HG02610 (cell line): ENCODE data around the gene SLC39A11.
"Not testable (repeated sequence)": the region's sequence is repeated elsewhere in the genome, so short reads cannot be mapped to it uniquely, and the experiment has no call there.

Experiments
- ATAC-seq: cut with Tn5 transposase; IDR thresholded peaks from one replicate; pipeline ENCODE4 v1.9.1; 2021; ENCODE audit warnings: mild to moderate bottlenecking, moderate library complexity; ENCODE audit not compliant: unreplicated experiment

SLC39A11 gene

GRCh38 chr17:72927760-72928159, 164.7 kb downstream of the SLC39A11 start:
- no peak for ATAC-seq

- no peak for ATAC-seq
Measured at GRCh38 chr17:72927146-72927545, 165.3 kb downstream of the SLC39A11 start.

- no peak for ATAC-seq
Measured at GRCh38 chr17:72926171-72926570, 166.3 kb downstream of the SLC39A11 start.

- ATAC-seq: no peak
Measured at GRCh38 chr17:72924196-72924595, 168.3 kb downstream of the SLC39A11 start.

GRCh38 chr17:72922219-72922618, 170.3 kb downstream of the SLC39A11 start:
- ATAC-seq: no peak

GRCh38 chr17:72921347-72922054, 171.0 kb downstream of the SLC39A11 start:
- no peak for ATAC-seq

GRCh38 chr17:72920513-72920912, 172.0 kb downstream of the SLC39A11 start:
- no peak for ATAC-seq

- ATAC-seq: no peak
Measured at GRCh38 chr17:72916991-72917390, 175.5 kb downstream of the SLC39A11 start.

- no peak for ATAC-seq
Measured at GRCh38 chr17:72915625-72916081, 176.8 kb downstream of the SLC39A11 start.

GRCh38 chr17:72913142-72913682, 179.3 kb downstream of the SLC39A11 start:
- no peak for ATAC-seq

- no peak for ATAC-seq
Measured at GRCh38 chr17:72906306-72906705, 186.2 kb downstream of the SLC39A11 start.

- ATAC-seq: no peak
Measured at GRCh38 chr17:72903522-72903921, 189.0 kb downstream of the SLC39A11 start.

GRCh38 chr17:72901657-72902056, 190.8 kb downstream of the SLC39A11 start:
- no peak for ATAC-seq

- no peak for ATAC-seq
Measured at GRCh38 chr17:72901083-72901482, 191.4 kb downstream of the SLC39A11 start.

- ATAC-seq: no peak
Measured at GRCh38 chr17:72900654-72900971, 191.9 kb downstream of the SLC39A11 start.

GRCh38 chr17:72898725-72899124, 193.8 kb downstream of the SLC39A11 start:
- no peak for ATAC-seq

GRCh38 chr17:72896288-72896687, 196.2 kb downstream of the SLC39A11 start:
- not testable (repeated sequence) for ATAC-seq

GRCh38 chr17:72891627-72892026, 200.9 kb downstream of the SLC39A11 start:
- no peak for ATAC-seq

GRCh38 chr17:72890711-72891110, 201.8 kb downstream of the SLC39A11 start:
- ATAC-seq: no peak

- no peak for ATAC-seq
Measured at GRCh38 chr17:72887917-72888316, 204.6 kb downstream of the SLC39A11 start.

GRCh38 chr17:72887322-72887721, 205.2 kb downstream of the SLC39A11 start:
- ATAC-seq: no peak

GRCh38 chr17:72886622-72887021, 205.9 kb downstream of the SLC39A11 start:
- no peak for ATAC-seq

- no peak for ATAC-seq
Measured at GRCh38 chr17:72884066-72884465, 208.4 kb downstream of the SLC39A11 start.
